GM19238 (cell line): Measurements from ENCODE around the gene SH2D3A.
"Not testable (repeated sequence)": the region's sequence is repeated elsewhere in the genome, so short reads cannot be mapped to it uniquely, and the experiment has no call there.

Experiments used
- DNase-seq: peaks from one replicate; pipeline ENCODE4 v3.0.0; 2011; ENCODE audit warnings: low spot score; ENCODE audit not compliant: insufficient read length

Gene SH2D3A

GRCh38 chr19:6761053-6761676 lies 6.1 kb downstream of the SH2D3A start:
- no peak for DNase-seq

- DNase-seq, result no peak
Measured at GRCh38 chr19:6760606-6761005, 6.6 kb downstream of the SH2D3A start.

GRCh38 chr19:6754653-6755463 lies 12.4 kb downstream of the SH2D3A start:
- no peak for DNase-seq

GRCh38 chr19:6754136-6754535 lies 13.1 kb downstream of the SH2D3A start:
- DNase-seq, result no peak

- peak; percentile 93 for DNase-seq
Measured at GRCh38 chr19:6753178-6754031, 13.8 kb downstream of the SH2D3A start.

- no peak for DNase-seq
Measured at GRCh38 chr19:6752256-6753177, 14.7 kb downstream of the SH2D3A start.

GRCh38 chr19:6751189-6751588 lies 16.0 kb downstream of the SH2D3A start:
- DNase-seq, result no peak

- no peak for DNase-seq
Measured at GRCh38 chr19:6750062-6750461, 17.2 kb downstream of the SH2D3A start.

- DNase-seq, result not testable (repeated sequence)
Measured at GRCh38 chr19:6748543-6748942, 18.7 kb downstream of the SH2D3A start.

GRCh38 chr19:6745965-6746364 lies 21.3 kb downstream of the SH2D3A start:
- no peak for DNase-seq

GRCh38 chr19:6744381-6745301 lies 22.6 kb downstream of the SH2D3A start:
- DNase-seq, result no peak

GRCh38 chr19:6743714-6744380 lies 23.4 kb downstream of the SH2D3A start:
- DNase-seq, result no peak

GRCh38 chr19:6743066-6743465 lies 24.2 kb downstream of the SH2D3A start:
- DNase-seq, result no peak

- no peak for DNase-seq
Measured at GRCh38 chr19:6740589-6741343, 26.5 kb downstream of the SH2D3A start.

- no peak for DNase-seq
Measured at GRCh38 chr19:6739883-6740588, 27.2 kb downstream of the SH2D3A start.

GRCh38 chr19:6739390-6739882 lies 27.8 kb downstream of the SH2D3A start, which contains the start of gene TRIP10:
Gene TRIP10 (plus strand): TSS chr19:6739680. CDS start chr19:6739762, 82 bp downstream.
- peak; percentile 81 for DNase-seq

GRCh38 chr19:6738787-6739389 lies 28.3 kb downstream of the SH2D3A start:
- DNase-seq, result no peak
